Stimulated activated naive CD4-positive, alpha-beta T cell (primary cell): ENCODE data around the gene ORC5.

Source experiments
- DNase-seq, 6 experiments: peaks; one replicate each; lab custom pipeline; 2025; lab: John Stamatoyannopoulos, UW

ORC5 gene

GRCh38 chr7:104124893-104125477, 82.8 kb downstream of the ORC5 start:
- DNase-seq: no peak

GRCh38 chr7:104124469-104124868, 83.3 kb downstream of the ORC5 start:
- DNase-seq: no peak

- no peak for DNase-seq
Measured at GRCh38 chr7:104123786-104124185, 84.0 kb downstream of the ORC5 start.

- DNase-seq: no peak
Measured at GRCh38 chr7:104113788-104114187, 94.0 kb downstream of the ORC5 start.

GRCh38 chr7:104112623-104113022, 95.2 kb downstream of the ORC5 start:
- no peak for DNase-seq

- DNase-seq: no peak
Measured at GRCh38 chr7:104111271-104111670, 96.5 kb downstream of the ORC5 start.

GRCh38 chr7:104106108-104106905, 101.5 kb downstream of the ORC5 start:
- no peak for DNase-seq

- no peak for DNase-seq
Measured at GRCh38 chr7:104098890-104099289, 108.9 kb downstream of the ORC5 start.

- no peak for DNase-seq
Measured at GRCh38 chr7:104096683-104097082, 111.1 kb downstream of the ORC5 start.

- no peak for DNase-seq
Measured at GRCh38 chr7:104093127-104093526, 114.7 kb downstream of the ORC5 start.

- no peak for DNase-seq
Measured at GRCh38 chr7:104091242-104091641, 116.6 kb downstream of the ORC5 start.

- DNase-seq: no peak
Measured at GRCh38 chr7:104089612-104090011, 118.2 kb downstream of the ORC5 start.

GRCh38 chr7:104089061-104089460, 118.8 kb downstream of the ORC5 start:
- DNase-seq: no peak
